ENCODE results near the gene CTRL.

The CTRL gene

GRCh38 chr16:67885976-67886375 is 45.7 kb downstream of the CTRL start:
- DNase-seq = no peak

- no peak for DNase-seq
Measured at GRCh38 chr16:67885545-67885944, 46.1 kb downstream of the CTRL start.

- DNase-seq = no peak
Measured at GRCh38 chr16:67884684-67885083, 47.0 kb downstream of the CTRL start, which contains the start of gene NRN1L. Gene NRN1L, plus strand, starts transcription at chr16:67884885. Its CDS starts 19 bp downstream, at chr16:67884904.

GRCh38 chr16:67883872-67884261 is 47.8 kb downstream of the CTRL start:
- DNase-seq = peak; percentile 66

- DNase-seq = no peak
Measured at GRCh38 chr16:67883146-67883871, 48.4 kb downstream of the CTRL start.

GRCh38 chr16:67882374-67883145 is 49.1 kb downstream of the CTRL start:
- DNase-seq = no peak

GRCh38 chr16:67881621-67882161 is 50.0 kb downstream of the CTRL start:
- DNase-seq = no peak

- no peak for DNase-seq
Measured at GRCh38 chr16:67880584-67880983, 51.1 kb downstream of the CTRL start.

DNA sequence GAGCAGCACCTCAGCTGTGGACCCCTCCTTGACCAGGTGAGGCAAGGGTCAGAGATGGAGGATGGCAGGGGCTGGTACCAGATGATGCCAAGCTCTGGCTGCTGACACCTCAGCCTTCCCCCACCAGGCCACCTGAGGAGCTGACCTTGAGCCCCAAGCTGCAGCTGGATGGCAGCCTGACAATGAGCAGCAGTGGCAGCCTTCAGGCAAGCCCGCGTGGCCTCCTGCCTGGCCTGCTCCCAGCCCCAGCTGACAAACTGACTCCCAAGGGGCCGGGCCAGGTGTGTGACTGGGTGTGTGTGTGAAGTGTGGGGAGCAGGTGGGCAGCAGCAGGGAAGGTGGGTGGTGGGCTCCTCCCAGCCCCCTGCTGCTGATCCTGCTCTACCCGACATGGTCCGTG is 51.7 kb downstream of the CTRL start:
- no peak for DNase-seq
